ENCODE results near the gene PRRC1. TPM values are rescaled to one million over a fixed set of nuclear protein-coding genes. Genes with fewer than 3 reads are reported as not detected.

Gene PRRC1
- total RNA-seq, 6 donors from 2014 or later: 30.1 to 61.8 (median 45.5) TPM

DNA sequence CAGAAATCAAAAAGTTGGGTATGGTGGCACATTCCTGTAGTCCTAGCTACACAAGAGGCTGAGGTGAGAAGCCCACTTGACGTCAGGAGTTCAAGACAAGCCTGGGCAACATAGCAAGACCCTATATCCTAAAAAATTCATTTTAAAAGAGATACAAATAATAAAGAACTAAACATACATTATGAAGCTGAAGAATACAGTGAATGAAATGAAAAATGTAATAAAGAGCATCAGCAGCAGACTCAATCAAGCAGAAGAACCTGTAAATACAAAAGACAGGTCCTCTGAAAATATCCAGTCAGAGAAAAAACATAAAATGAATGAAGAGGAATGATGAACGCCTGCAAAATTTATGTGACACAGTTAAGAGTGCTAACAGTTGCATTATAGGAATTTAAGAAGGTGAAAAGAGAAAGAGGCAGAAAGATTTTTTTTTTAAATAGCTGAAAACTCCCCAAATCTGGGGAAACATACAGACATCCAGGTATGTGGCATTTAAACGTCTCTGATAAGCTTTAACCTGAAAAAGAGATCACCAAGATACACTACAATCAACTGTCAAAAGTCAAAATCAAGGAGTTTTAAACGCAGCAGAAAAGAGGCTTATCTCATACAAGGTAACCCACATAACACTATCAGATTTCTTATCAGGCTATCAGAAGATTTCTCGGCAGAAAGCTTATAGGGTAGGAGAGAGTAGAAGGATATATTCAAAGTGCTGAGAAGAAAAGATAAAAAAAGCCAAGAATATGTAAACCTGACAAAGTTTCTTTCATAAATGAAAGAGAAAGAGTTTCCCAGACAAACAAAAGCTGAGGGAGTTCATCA, 57.6 kb downstream of the PRRC1 start:
- peaks cover 0 to 5% (median 1%) of the 10 kb centered on the region in 4 donors for H3K9me3 ChIP-seq
- no peaks in the 10 kb centered on the region for H3K27me3 ChIP-seq
- no peak overlapping the region for H3K4me3 ChIP-seq
- ATAC-seq (ENCODE audit: low FRiP score in 2 of 2) (no peak), DNase-seq (no peak)
- 84 to 88% methylated on average over 5 of the region's 5 CpGs for WGBS, 2 donors
- no peak for TF ChIP-seq POLR2A (IDR thresholded peaks at IDR 0.05)
- TF ChIP-seq EP300 (IDR thresholded peaks at IDR 0.05): no peak
- TF ChIP-seq POLR2AphosphoS5 (IDR thresholded peaks at IDR 0.05): no peak
- TF ChIP-seq, protein P1, sequence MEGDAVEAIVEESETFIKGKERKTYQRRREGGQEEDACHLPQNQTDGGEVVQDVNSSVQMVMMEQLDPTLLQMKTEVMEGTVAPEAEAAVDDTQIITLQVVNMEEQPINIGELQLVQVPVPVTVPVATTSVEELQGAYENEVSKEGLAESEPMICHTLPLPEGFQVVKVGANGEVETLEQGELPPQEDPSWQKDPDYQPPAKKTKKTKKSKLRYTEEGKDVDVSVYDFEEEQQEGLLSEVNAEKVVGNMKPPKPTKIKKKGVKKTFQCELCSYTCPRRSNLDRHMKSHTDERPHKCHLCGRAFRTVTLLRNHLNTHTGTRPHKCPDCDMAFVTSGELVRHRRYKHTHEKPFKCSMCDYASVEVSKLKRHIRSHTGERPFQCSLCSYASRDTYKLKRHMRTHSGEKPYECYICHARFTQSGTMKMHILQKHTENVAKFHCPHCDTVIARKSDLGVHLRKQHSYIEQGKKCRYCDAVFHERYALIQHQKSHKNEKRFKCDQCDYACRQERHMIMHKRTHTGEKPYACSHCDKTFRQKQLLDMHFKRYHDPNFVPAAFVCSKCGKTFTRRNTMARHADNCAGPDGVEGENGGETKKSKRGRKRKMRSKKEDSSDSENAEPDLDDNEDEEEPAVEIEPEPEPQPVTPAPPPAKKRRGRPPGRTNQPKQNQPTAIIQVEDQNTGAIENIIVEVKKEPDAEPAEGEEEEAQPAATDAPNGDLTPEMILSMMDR (IDR thresholded peaks at IDR 0.05): no peak
- H3K36me3 ChIP-seq: no peaks in the 10 kb centered on the region
- H3K27ac ChIP-seq: no peak overlapping the region
- H3K4me1 ChIP-seq: no peaks in the 10 kb centered on the region

DNA sequence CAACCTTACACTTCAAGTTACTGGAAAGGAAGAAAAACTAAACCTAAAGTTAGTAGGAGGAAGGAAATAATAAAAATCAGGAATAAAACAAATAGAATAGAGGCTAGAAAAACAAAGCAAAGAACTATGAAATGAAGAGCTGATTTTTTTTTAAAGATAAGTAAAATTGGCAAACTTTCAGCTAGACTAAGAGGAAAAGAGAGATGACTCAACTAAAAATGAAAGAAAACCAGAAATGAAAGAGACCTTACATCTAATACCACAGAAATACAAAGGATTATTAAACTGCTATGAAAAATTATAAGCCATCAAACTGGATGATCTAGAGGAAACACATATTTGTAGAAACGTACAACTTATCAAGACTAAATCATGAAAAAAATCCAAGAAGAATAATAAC, 60.0 kb downstream of the PRRC1 start:
- DNase-seq (no peak), ATAC-seq (ENCODE audit: low FRiP score in 2 of 2) (no peak)
- Histone ChIP-seq H3K27ac (no peak overlapping the region), H3K4me3 (no peak overlapping the region), H3K4me1 (no peaks in the 10 kb centered on the region), H3K27me3 (no peaks in the 10 kb centered on the region), H3K36me3 (no peaks in the 10 kb centered on the region), H3K9me3 (peaks cover 0 to 5% (median 1%) of the 10 kb centered on the region in 4 donors)
- WGBS, 2 donors: 53 to 55% methylated on average over 1 of the region's 1 CpG
- TF ChIP-seq, protein P1 (IDR thresholded peaks at IDR 0.05): no peak
- TF ChIP-seq POLR2AphosphoS5 (IDR thresholded peaks at IDR 0.05) (no peak), EP300 (IDR thresholded peaks at IDR 0.05) (no peak), POLR2A (IDR thresholded peaks at IDR 0.05) (no peak)

DNA sequence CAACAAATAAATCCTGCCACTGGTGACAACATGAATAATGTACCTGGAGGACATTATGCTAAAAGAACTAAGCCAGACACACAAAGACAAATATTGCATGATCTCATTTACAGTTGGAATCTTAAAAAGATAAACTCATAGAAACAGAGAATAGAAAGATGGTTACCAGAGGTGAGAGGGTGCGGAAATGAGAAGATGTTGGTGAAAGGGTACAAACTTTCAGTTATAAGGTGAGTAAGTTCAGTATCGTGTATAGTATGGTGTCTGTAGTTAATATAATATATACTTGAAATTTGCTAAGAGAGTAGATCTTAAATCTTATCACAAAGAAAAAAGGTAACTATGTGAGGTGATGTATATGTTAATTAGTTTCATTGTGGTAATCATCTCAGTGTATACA, 63.3 kb downstream of the PRRC1 start:
- ATAC-seq (ENCODE audit: low FRiP score in 2 of 2): no peak
- no peak for TF ChIP-seq POLR2AphosphoS5 (IDR thresholded peaks at IDR 0.05)
- TF ChIP-seq EP300 (IDR thresholded peaks at IDR 0.05): no peak
- no peak for TF ChIP-seq POLR2A (IDR thresholded peaks at IDR 0.05)
- TF ChIP-seq, protein P1 (IDR thresholded peaks at IDR 0.05): no peak
- H3K4me1 ChIP-seq: no peaks in the 10 kb centered on the region
- H3K4me3 ChIP-seq: no peak overlapping the region
- DNase-seq: no peak
- no peaks in the 10 kb centered on the region for H3K36me3 ChIP-seq
- no peaks in the 10 kb centered on the region for H3K9me3 ChIP-seq
- 93 to 100% methylated on average over 2 of the region's 2 CpGs for WGBS, 2 donors
- H3K27ac ChIP-seq: no peak overlapping the region
- H3K27me3 ChIP-seq: no peaks in the 10 kb centered on the region

DNA sequence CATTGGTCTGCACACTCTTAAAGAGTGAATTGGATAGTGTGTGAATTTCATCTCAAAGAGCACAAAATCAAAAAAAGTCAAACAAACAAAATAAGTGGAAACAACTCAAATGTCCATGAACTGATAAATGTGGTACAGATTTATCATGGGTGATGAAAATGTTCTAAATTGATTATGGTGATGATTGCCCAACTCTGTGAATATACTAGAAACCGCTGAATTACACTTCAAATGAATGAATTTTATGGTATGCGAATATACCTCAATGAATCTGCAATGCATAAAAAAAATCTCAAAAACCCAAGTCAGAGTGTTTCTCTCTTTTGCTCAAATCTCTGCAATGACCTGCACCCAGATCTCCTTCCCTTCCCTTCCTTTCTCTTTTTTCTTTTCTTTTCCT, 64.0 kb downstream of the PRRC1 start:
- no peak overlapping the region for H3K4me3 ChIP-seq
- no peaks in the 10 kb centered on the region for H3K36me3 ChIP-seq
- no peak overlapping the region for H3K27ac ChIP-seq
- ATAC-seq (ENCODE audit: low FRiP score in 2 of 2) (no peak), DNase-seq (no peak)
- no peaks in the 10 kb centered on the region for H3K27me3 ChIP-seq
- H3K4me1 ChIP-seq: no peaks in the 10 kb centered on the region
- TF ChIP-seq, protein P1 (IDR thresholded peaks at IDR 0.05): no peak
- no peak for TF ChIP-seq POLR2AphosphoS5 (IDR thresholded peaks at IDR 0.05)
- no peak for TF ChIP-seq POLR2A (IDR thresholded peaks at IDR 0.05)
- TF ChIP-seq EP300 (IDR thresholded peaks at IDR 0.05): no peak
- no peaks in the 10 kb centered on the region for H3K9me3 ChIP-seq
- 95 to 99% methylated on average over 2 of the region's 2 CpGs for WGBS, 2 donors
